ENCODE data around the gene DBNDD1. TPM values are rescaled to one million over a fixed set of nuclear protein-coding genes. Genes with fewer than 3 reads are reported as not detected.

Gene DBNDD1
- total RNA-seq, 1 donor from 2014 or later, result 4.6 TPM

DNA sequence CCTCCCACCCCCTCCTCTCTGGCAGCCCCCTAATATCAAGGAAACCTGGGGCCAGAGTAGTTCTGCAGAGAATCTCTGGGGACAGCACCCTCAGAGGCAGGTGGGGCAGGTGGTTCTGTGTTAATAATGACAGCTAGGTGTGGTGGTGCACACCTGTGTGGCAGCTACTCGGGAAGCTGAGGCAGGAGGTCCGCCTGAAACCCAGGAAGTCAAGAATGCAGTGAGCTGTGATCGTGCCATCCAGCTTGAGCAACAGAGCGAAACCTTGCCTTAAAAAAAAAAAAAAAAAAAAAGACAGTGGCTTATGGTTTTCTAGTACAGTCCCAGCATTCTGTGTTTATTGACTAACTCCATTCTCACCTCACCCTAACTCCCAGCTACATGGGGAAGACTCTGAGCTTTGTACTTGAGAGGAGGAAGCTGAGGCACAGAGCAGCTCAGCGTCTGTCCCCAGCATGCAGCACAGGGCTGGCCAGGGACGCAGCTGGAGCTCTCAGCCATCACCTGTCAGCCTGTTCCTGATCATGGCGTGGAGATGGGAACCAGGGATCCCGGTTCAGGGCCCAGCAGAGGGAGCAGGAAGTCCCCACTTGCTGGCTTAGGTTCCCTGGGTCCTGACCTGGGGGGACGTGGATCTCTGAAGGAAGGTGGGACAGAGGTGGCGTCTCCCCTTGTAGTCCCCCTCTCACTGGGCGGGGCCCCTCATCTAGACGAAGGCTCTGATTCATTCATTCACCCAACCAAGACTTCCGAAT is 6.1 kb downstream of the DBNDD1 start:
- Histone ChIP-seq H3K9me3 (replicated peaks) (no peaks in the 10 kb centered on the region), H3K36me3 (no peaks in the 10 kb centered on the region), H3K27ac (replicated peaks) (no peak overlapping the region), H3K27me3 (ENCODE audit: low read depth) (peaks cover 10% of the 10 kb centered on the region), H3K4me3 (no peak overlapping the region), H3K4me1 (peaks cover 1% of the 10 kb centered on the region)
- intact Hi-C loops (cut with micrococcal nuclease), result no loop called here
- TF ChIP-seq, protein P1, sequence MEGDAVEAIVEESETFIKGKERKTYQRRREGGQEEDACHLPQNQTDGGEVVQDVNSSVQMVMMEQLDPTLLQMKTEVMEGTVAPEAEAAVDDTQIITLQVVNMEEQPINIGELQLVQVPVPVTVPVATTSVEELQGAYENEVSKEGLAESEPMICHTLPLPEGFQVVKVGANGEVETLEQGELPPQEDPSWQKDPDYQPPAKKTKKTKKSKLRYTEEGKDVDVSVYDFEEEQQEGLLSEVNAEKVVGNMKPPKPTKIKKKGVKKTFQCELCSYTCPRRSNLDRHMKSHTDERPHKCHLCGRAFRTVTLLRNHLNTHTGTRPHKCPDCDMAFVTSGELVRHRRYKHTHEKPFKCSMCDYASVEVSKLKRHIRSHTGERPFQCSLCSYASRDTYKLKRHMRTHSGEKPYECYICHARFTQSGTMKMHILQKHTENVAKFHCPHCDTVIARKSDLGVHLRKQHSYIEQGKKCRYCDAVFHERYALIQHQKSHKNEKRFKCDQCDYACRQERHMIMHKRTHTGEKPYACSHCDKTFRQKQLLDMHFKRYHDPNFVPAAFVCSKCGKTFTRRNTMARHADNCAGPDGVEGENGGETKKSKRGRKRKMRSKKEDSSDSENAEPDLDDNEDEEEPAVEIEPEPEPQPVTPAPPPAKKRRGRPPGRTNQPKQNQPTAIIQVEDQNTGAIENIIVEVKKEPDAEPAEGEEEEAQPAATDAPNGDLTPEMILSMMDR (IDR thresholded peaks at IDR 0.05; ENCODE audit: borderline replicate concordance), result no peak
- DNase-seq, result no peak

DNA sequence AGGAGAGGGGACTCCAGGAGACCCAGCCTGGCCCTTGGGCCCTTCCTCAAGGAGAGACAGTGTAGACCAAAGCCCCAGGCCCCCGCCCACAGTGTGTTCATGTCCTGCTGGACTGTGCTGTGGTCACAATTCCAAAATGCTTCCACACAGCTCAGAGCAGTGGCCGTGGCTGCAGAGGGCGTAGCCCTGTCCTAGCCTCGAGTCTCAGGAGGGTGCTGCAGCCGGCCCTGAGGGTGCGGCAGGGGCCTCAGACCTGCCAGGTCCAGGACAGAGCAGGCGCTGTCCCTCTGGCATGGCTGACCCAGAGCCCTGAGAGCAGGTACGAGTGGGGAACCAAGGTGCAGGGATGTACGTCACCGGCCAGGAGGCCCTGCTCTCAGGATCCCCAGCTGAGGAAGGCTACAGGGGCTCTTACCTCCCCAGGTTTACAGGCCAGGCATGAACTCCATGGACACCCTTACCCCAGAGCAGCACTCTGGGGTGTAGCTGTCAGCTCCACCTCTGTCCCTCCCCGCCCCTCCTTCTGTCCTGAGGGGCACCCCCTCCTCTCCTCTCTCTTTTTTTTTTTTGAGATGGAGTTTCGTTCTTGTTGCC is 7.3 kb downstream of the DBNDD1 start:
- intact Hi-C loops (cut with micrococcal nuclease), result no loop called here
- Histone ChIP-seq H3K4me3 (no peak overlapping the region), H3K27ac (replicated peaks) (no peak overlapping the region), H3K4me1 (no peaks in the 10 kb centered on the region), H3K36me3 (no peaks in the 10 kb centered on the region), H3K9me3 (replicated peaks) (no peaks in the 10 kb centered on the region), H3K27me3 (ENCODE audit: low read depth) (no peaks in the 10 kb centered on the region)
- TF ChIP-seq, protein P1 (IDR thresholded peaks at IDR 0.05; ENCODE audit: borderline replicate concordance), result no peak
- DNase-seq, result no peak

DNA sequence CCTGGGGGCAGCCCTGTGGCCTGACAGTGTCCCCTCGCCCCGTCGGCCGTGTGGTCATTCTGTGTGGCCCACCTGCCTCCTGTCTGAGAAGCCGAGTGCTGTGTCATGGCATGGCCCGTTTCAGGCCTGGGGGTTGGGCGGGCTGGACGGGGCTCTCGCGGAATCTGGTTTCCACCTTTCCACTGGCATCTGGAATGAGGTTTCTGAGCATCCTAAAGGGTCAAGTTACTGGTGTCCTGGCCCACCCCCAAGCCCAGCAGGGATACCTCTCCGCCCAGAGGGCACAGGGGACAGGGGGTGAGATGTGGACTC is 7.8 kb downstream of the DBNDD1 start:
- no peak for DNase-seq
- TF ChIP-seq, protein P1 (IDR thresholded peaks at IDR 0.05; ENCODE audit: borderline replicate concordance), result no peak
- H3K27ac ChIP-seq (replicated peaks), result no peak overlapping the region
- H3K4me1 ChIP-seq, result no peaks in the 10 kb centered on the region
- no peaks in the 10 kb centered on the region for H3K9me3 ChIP-seq (replicated peaks)
- intact Hi-C loops (cut with micrococcal nuclease), result no loop called here
- H3K36me3 ChIP-seq, result no peaks in the 10 kb centered on the region
- H3K4me3 ChIP-seq, result no peak overlapping the region
- H3K27me3 ChIP-seq (ENCODE audit: low read depth), result no peaks in the 10 kb centered on the region

DNA sequence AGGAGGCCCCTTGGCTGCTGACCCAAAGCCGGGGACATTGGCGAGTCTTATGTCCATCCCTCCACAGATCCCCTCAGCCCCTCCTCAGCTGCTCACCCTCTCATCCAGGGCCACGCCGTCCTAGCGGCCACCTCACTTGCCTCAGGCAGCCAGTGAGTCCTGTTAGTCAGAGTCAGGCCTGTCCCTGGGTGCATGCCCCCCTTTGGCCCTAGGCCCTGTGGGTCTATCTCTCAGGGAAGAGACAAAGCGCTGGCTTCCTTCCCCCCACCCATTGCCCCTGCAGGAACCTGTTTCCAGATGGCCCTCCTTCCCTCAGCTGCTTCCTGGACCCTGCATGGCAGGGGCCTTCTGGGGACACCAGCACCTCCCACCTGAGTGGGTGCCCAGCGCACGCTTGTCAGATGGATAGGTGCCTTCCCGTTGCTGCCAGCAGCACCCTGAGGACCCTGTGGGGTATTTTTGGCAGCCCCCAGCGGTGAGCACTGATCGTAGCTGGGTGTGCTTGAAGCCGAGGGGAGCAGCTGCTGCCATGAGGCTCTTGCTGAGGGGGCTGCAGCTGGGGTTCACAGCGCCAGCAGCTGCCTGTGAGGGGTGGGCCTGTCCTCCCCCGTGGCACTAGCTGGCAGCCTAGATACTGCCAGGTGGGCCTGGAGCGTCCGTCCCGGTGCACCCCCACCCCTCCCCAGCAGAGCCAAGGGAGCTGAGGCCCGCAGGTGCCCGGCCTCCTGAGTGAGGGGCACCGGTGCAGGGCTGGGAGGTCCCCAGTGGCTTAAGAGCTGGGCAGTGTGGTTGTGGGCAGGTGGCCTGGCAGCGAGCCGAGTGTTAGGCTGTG is 8.4 kb downstream of the DBNDD1 start:
- no peaks in the 10 kb centered on the region for H3K27me3 ChIP-seq (ENCODE audit: low read depth)
- no peak overlapping the region for H3K27ac ChIP-seq (replicated peaks)
- intact Hi-C loops (cut with micrococcal nuclease), result no loop called here
- TF ChIP-seq, protein P1 (IDR thresholded peaks at IDR 0.05; ENCODE audit: borderline replicate concordance), result no peak
- no peak overlapping the region for H3K4me3 ChIP-seq
- DNase-seq, result no peak
- H3K36me3 ChIP-seq, result no peaks in the 10 kb centered on the region
- no peaks in the 10 kb centered on the region for H3K9me3 ChIP-seq (replicated peaks)
- no peaks in the 10 kb centered on the region for H3K4me1 ChIP-seq

DNA sequence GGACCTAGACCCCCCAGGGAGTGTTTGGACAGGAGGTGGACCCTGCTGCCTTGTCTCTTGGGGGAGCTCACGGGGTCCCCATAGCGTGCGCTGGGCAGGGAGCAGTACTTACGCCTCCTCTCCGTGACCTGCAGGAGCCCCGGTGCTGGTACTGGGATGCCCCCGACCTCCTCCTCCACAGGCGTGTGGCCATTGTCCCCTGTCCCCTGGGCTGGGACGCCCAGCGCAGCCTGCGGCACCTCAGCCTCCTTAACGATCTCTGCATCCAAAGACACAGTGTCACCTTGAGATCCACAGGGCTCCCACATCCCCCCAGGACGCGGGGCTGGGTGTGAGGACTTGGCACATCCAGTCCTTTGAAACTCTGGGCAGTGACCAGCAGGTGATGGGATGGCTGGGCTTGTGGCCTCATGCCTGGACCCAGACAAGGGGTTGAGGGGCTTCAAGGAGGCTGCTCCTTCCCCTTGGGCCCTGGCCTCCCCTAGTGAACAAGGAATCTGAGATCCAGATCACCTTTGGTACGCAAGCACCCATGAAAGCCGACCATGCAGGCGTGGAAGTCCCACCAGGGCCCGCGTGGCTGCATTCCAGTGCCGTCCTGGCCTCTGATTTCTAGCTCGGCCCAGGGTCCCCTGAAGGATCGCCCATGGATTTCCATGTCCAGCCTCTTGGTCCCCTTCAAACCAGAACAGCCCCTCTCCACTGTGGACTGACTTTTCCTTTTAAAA is 9.9 kb downstream of the DBNDD1 start:
- H3K36me3 ChIP-seq, result no peaks in the 10 kb centered on the region
- H3K4me1 ChIP-seq, result no peaks in the 10 kb centered on the region
- no peaks in the 10 kb centered on the region for H3K27me3 ChIP-seq (ENCODE audit: low read depth)
- no peak for DNase-seq
- no peaks in the 10 kb centered on the region for H3K9me3 ChIP-seq (replicated peaks)
- intact Hi-C loops (cut with micrococcal nuclease), result no loop called here
- no peak overlapping the region for H3K27ac ChIP-seq (replicated peaks)
- no peak overlapping the region for H3K4me3 ChIP-seq
- TF ChIP-seq, protein P1 (IDR thresholded peaks at IDR 0.05; ENCODE audit: borderline replicate concordance), result no peak
